IgD-negative memory B cell (primary cell): Measurements from ENCODE around the gene AGA. TPM values are rescaled to one million over a fixed set of nuclear protein-coding genes. Genes with fewer than 3 reads are reported as not detected.

Experiments used
- H3K27ac Mint-ChIP-seq, 3 donors: one replicate each; pipeline ENCODE4 v1.8.0; 2020 to 2022; ENCODE audit warnings: mild to moderate bottlenecking in 3 of 3, mixed read lengths in 3 of 3, moderate library complexity in 1 of 3
- H3K27me3 Mint-ChIP-seq: one replicate; pipeline ENCODE4 v1.8.0; 2021; ENCODE audit warnings: mixed read lengths
- H3K36me3 Mint-ChIP-seq: one replicate; pipeline ENCODE4 v1.8.0; 2020; ENCODE audit warnings: mild to moderate bottlenecking, mixed read lengths
- H3K4me1 Mint-ChIP-seq, 3 donors: one replicate each; pipeline ENCODE4 v1.8.0; 2020 to 2022; ENCODE audit warnings: mixed read lengths in 3 of 3, mild to moderate bottlenecking in 1 of 3
- H3K4me3 Mint-ChIP-seq, 4 donors: one replicate each; pipeline ENCODE4 v1.8.0; 2020 to 2022; ENCODE audit warnings: mild to moderate bottlenecking in 4 of 4, mixed read lengths in 4 of 4, moderate library complexity in 3 of 4
- H3K9me3 Mint-ChIP-seq, 3 donors: one replicate each; pipeline ENCODE4 v1.8.0; 2020 to 2021; ENCODE audit warnings: mixed read lengths in 3 of 3, mild to moderate bottlenecking in 1 of 3
- polyA plus RNA-seq: library from polyadenylated mRNA; unstranded; fragments of 300-500 nt; fragmentation: Illumina TruSeq; gene quantifications from one replicate; pipeline ENCODE4 v1.2.3, GENCODE V29; 2021

The AGA gene
- polyA plus RNA-seq, 1 donor from 2014 or later: 31.0 TPM

DNA sequence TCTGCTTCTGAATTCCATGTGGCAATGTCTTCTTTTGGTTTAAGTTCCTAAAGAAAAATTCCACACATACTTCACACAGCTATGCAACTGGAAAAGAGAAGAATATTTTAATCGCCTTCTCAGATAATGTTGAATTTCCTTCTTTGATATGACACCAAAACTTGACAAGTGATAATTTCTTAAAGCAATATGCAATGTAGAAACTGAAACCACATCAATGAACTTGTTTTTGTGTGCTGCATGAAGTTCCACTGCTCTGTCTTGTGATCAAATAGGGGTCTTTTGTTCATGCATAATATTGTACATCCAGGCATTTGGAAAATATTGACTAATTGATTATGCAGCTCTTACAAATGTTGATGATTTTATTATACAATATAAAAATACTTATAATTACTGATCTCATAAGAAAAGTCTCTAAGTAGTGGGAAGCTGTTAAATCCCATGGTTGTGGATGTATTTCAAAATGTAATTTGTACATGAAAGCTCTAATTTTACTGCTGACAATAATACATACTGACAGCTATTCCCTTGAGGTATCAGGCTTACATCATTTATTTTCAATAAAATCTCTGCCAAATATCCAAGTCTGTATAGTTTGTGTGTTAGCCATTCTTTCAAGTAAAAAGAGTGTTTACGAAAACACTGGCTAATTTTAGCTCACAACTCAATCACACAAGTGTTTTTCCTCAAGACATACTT is 56.5 kb downstream of the AGA start:
- peaks cover 0 to 2% (median 0%) of the 10 kb centered on the region in 3 donors for H3K4me1 Mint-ChIP-seq
- no peaks in the 10 kb centered on the region for H3K9me3 Mint-ChIP-seq
- no peak overlapping the region for H3K27ac Mint-ChIP-seq
- H3K36me3 Mint-ChIP-seq: no peaks in the 10 kb centered on the region
- no peak overlapping the region for H3K4me3 Mint-ChIP-seq
- peaks cover 5% of the 10 kb centered on the region for H3K27me3 Mint-ChIP-seq

- Mint-ChIP-seq H3K27me3 (peaks cover 5% of the 10 kb centered on the region), H3K36me3 (no peaks in the 10 kb centered on the region), H3K9me3 (no peaks in the 10 kb centered on the region), H3K27ac (no peak overlapping the region), H3K4me3 (no peak overlapping the region), H3K4me1 (no peaks in the 10 kb centered on the region)
Observed at GRCh38 chr4:177384856-177385397, 57.3 kb downstream of the AGA start.

GRCh38 chr4:177381762-177382310 is 60.4 kb downstream of the AGA start:
- H3K27me3 Mint-ChIP-seq: peaks cover 4% of the 10 kb centered on the region
- H3K36me3 Mint-ChIP-seq: no peaks in the 10 kb centered on the region
- no peak overlapping the region for H3K4me3 Mint-ChIP-seq
- no peak overlapping the region for H3K27ac Mint-ChIP-seq
- H3K4me1 Mint-ChIP-seq: no peaks in the 10 kb centered on the region
- H3K9me3 Mint-ChIP-seq: no peaks in the 10 kb centered on the region

Other genes starting within 250 kb of the AGA start
- gene NEIL3, start 132.6 kb downstream of the AGA start, polyA plus RNA-seq: not detected